ENCODE data around the gene MRPL28. TPM values are rescaled to one million over a fixed set of nuclear protein-coding genes. Genes with fewer than 3 reads are reported as not detected.

Gene MRPL28
- total and polyA plus RNA-seq, 2 donors (not counting 3 experiments of a cell fraction or from before 2014, with no cell fraction given), result 104 to 180 TPM

GRCh38 chr16:391885-392335 lies 21.6 kb upstream of the MRPL28 start:
- BruUV-seq (replicated peaks), result no TSS peak
- Histone ChIP-seq H3K27ac (ENCODE audit: insufficient read depth, low read depth, low read length) (no peak overlapping the region), H2AFZ (ENCODE audit: low read depth, low read length) (no peak overlapping the region), H3K36me3 (ENCODE audit: control insufficient read depth in 2 of 2, extremely low read depth in 1 of 2, insufficient read depth in 2 of 2, low read length in 2 of 2) (no peaks in the 10 kb centered on the region), H3K4me1 (ENCODE audit: control insufficient read depth, extremely low read depth, insufficient read depth, low read length) (peaks cover 3% of the 10 kb centered on the region), H4K20me1 (replicated peaks; ENCODE audit: control insufficient read depth, extremely low read depth, insufficient read depth, low read length) (no peaks in the 10 kb centered on the region), H3K27me3 (ENCODE audit: control insufficient read depth in 2 of 2, insufficient read depth in 2 of 2, low read length in 2 of 2) (no peaks in the 10 kb centered on the region), H3K9me1 (replicated peaks; ENCODE audit: control insufficient read depth, extremely low read depth, insufficient read depth, low read length) (no peaks in the 10 kb centered on the region), H3K79me2 (ENCODE audit: control insufficient read depth, insufficient read depth, low read length) (no peaks in the 10 kb centered on the region), H3K9ac (replicated peaks; ENCODE audit: extremely low read depth, insufficient read depth, low read length) (no peak overlapping the region), H3K4me3 (replicated peaks in 1 of 3; ENCODE audit: insufficient read depth in 1 of 3, low read depth in 1 of 3, low read length in 3 of 3) (no peak overlapping the region), H3K4me2 (ENCODE audit: insufficient read depth, low read length) (no peak overlapping the region), H3K9me3 (replicated peaks; ENCODE audit: control insufficient read depth, insufficient read depth, low read length) (no peaks in the 10 kb centered on the region)
- dilution Hi-C loops (cut with MboI; ENCODE audit: extremely low pct_ligation_motif_present, low sequenced_read_pairs), result no loop called here
- TF ChIP-seq CTCF (IDR thresholded peaks at IDR 0.05; ENCODE audit: extremely low read depth in 1 of 2, insufficient read depth in 1 of 2, low read depth in 1 of 2, low read length in 2 of 2) (peak; percentile 88 to 93), POLR2AphosphoS5 (IDR thresholded peaks at IDR 0.05; ENCODE audit: insufficient read depth, low read depth, low read length) (no peak)
- ChIA-PET CTCF (interaction anchor here (0.7 to 2.0 kb wide), 10 partner anchors 8 to 295 kb away, joined by 3 to 26 read pairs (median 4); partner anchors contain the start of gene DECR2), POLR2A (no interaction called here)
- DNase-seq (ENCODE audit: low read depth, low spot score) (peak; percentile 65), FAIRE-seq (peak; percentile 87)
- intact Hi-C loops (cut with micrococcal nuclease), result loop anchor here (1.0 to 5.0 kb wide), 3 partner anchors 103 to 268 kb away; no protein-coding TSS in a partner anchor

GRCh38 chr16:389352-389751 lies 19.0 kb upstream of the MRPL28 start:
- no peak overlapping the region for H3K4me3 ChIP-seq (replicated peaks in 1 of 3; ENCODE audit: insufficient read depth in 1 of 3, low read depth in 1 of 3, low read length in 3 of 3)
- H4K20me1 ChIP-seq (replicated peaks; ENCODE audit: control insufficient read depth, extremely low read depth, insufficient read depth, low read length), result no peaks in the 10 kb centered on the region
- DNase-seq (ENCODE audit: low read depth, low spot score) (no peak), FAIRE-seq (no peak)
- no peaks in the 10 kb centered on the region for H3K9me3 ChIP-seq (replicated peaks; ENCODE audit: control insufficient read depth, insufficient read depth, low read length)
- ChIA-PET POLR2A (no interaction called here), CTCF (interaction anchor here (1.2 kb wide), 2 partner anchors 98 to 106 kb away, joined by 3 read pairs; no protein-coding TSS in a partner anchor)
- intact Hi-C loops (cut with micrococcal nuclease) (no loop called here), dilution Hi-C loops (cut with MboI; ENCODE audit: extremely low pct_ligation_motif_present, low sequenced_read_pairs) (no loop called here)
- peaks cover under 1% of the 10 kb centered on the region for H3K4me1 ChIP-seq (ENCODE audit: control insufficient read depth, extremely low read depth, insufficient read depth, low read length)
- no peak overlapping the region for H3K27ac ChIP-seq (ENCODE audit: insufficient read depth, low read depth, low read length)
- no peak overlapping the region for H3K9ac ChIP-seq (replicated peaks; ENCODE audit: extremely low read depth, insufficient read depth, low read length)
- H3K79me2 ChIP-seq (ENCODE audit: control insufficient read depth, insufficient read depth, low read length), result no peaks in the 10 kb centered on the region
- H2AFZ ChIP-seq (ENCODE audit: low read depth, low read length), result no peak overlapping the region
- no peaks in the 10 kb centered on the region for H3K36me3 ChIP-seq (ENCODE audit: control insufficient read depth in 2 of 2, extremely low read depth in 1 of 2, insufficient read depth in 2 of 2, low read length in 2 of 2)
- no peaks in the 10 kb centered on the region for H3K9me1 ChIP-seq (replicated peaks; ENCODE audit: control insufficient read depth, extremely low read depth, insufficient read depth, low read length)
- no peak for TF ChIP-seq CTCF (IDR thresholded peaks at IDR 0.05; ENCODE audit: extremely low read depth in 1 of 2, insufficient read depth in 1 of 2, low read depth in 1 of 2, low read length in 2 of 2)
- no peak for TF ChIP-seq FOS (IDR thresholded peaks at IDR 0.05; ENCODE audit: borderline replicate concordance, insufficient read depth, low read length)
- TF ChIP-seq JUN (IDR thresholded peaks at IDR 0.05; ENCODE audit: borderline replicate concordance, insufficient read depth, insufficient read length, low read depth), result no peak
- TF ChIP-seq POLR2A (IDR thresholded peaks at IDR 0.05; ENCODE audit: low read depth, low read length), result no peak
- no peak for TF ChIP-seq GATA2 (IDR thresholded peaks at IDR 0.05; ENCODE audit: insufficient read depth, insufficient read length, low read depth, low read length)
- no peak for TF ChIP-seq MYC (IDR thresholded peaks at IDR 0.05; ENCODE audit: low read depth, low read length)
- TF ChIP-seq POLR2AphosphoS5 (IDR thresholded peaks at IDR 0.05; ENCODE audit: insufficient read depth, low read depth, low read length), result no peak
- TF ChIP-seq MAX (IDR thresholded peaks at IDR 0.05; ENCODE audit: insufficient read depth, insufficient read length), result no peak
- no peak overlapping the region for H3K4me2 ChIP-seq (ENCODE audit: insufficient read depth, low read length)
- no peaks in the 10 kb centered on the region for H3K27me3 ChIP-seq (ENCODE audit: control insufficient read depth in 2 of 2, insufficient read depth in 2 of 2, low read length in 2 of 2)
- BruUV-seq (replicated peaks), result no TSS peak

Data from endothelial cell of umbilical vein (primary cell).